ENCODE measurements around the gene AK4.
A peak's percentile ranks its signal among the peaks of the same experiment; 100 is the strongest.

AK4 gene

GRCh38 chr1:65259816-65260215 lies 111.8 kb downstream of the AK4 start:
- ChIA-PET CTCF (interaction anchor here (1.5 kb wide), 1 partner anchor 428 kb away, joined by 3 read pairs; no protein-coding TSS in a partner anchor), POLR2A (no interaction called here)
- H3K4me1 ChIP-seq (ENCODE audit: control insufficient read depth, insufficient read depth, low read length): no peaks in the 10 kb centered on the region
- TF ChIP-seq ZNF350 (tag by site-specific recombination; IDR thresholded peaks at IDR 0.05): no peak
- no peak for TF ChIP-seq ZNF514 (tag by site-specific recombination; IDR thresholded peaks at IDR 0.05)
- no peak for TF ChIP-seq ZNF311 (tag by site-specific recombination; IDR thresholded peaks at IDR 0.05; ENCODE audit: borderline replicate concordance)
- TF ChIP-seq, protein P1, sequence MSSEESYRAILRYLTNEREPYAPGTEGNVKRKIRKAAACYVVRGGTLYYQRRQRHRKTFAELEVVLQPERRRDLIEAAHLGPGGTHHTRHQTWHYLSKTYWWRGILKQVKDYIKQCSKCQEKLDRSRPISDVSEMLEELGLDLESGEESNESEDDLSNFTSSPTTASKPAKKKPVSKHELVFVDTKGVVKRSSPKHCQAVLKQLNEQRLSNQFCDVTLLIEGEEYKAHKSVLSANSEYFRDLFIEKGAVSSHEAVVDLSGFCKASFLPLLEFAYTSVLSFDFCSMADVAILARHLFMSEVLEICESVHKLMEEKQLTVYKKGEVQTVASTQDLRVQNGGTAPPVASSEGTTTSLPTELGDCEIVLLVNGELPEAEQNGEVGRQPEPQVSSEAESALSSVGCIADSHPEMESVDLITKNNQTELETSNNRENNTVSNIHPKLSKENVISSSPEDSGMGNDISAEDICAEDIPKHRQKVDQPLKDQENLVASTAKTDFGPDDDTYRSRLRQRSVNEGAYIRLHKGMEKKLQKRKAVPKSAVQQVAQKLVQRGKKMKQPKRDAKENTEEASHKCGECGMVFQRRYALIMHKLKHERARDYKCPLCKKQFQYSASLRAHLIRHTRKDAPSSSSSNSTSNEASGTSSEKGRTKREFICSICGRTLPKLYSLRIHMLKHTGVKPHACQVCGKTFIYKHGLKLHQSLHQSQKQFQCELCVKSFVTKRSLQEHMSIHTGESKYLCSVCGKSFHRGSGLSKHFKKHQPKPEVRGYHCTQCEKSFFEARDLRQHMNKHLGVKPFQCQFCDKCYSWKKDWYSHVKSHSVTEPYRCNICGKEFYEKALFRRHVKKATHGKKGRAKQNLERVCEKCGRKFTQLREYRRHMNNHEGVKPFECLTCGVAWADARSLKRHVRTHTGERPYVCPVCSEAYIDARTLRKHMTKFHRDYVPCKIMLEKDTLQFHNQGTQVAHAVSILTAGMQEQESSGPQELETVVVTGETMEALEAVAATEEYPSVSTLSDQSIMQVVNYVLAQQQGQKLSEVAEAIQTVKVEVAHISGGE (tag by site-specific recombination; conservative IDR thresholded peaks at IDR 0.05; ENCODE audit: low read depth): no peak
- TF ChIP-seq GLIS2 (tag by site-specific recombination; IDR thresholded peaks at IDR 0.05): no peak
- TF ChIP-seq, protein P2, sequence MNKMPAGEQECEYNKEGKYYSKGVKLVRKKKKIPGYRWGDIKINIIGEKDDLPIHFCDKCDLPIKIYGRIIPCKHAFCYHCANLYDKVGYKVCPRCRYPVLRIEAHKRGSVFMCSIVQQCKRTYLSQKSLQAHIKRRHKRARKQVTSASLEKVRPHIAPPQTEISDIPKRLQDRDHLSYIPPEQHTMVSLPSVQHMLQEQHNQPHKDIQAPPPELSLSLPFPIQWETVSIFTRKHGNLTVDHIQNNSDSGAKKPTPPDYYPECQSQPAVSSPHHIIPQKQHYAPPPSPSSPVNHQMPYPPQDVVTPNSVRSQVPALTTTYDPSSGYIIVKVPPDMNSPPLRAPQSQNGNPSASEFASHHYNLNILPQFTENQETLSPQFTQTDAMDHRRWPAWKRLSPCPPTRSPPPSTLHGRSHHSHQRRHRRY (tag by site-specific recombination; IDR thresholded peaks at IDR 0.05): no peak
- TF ChIP-seq, protein P3, sequence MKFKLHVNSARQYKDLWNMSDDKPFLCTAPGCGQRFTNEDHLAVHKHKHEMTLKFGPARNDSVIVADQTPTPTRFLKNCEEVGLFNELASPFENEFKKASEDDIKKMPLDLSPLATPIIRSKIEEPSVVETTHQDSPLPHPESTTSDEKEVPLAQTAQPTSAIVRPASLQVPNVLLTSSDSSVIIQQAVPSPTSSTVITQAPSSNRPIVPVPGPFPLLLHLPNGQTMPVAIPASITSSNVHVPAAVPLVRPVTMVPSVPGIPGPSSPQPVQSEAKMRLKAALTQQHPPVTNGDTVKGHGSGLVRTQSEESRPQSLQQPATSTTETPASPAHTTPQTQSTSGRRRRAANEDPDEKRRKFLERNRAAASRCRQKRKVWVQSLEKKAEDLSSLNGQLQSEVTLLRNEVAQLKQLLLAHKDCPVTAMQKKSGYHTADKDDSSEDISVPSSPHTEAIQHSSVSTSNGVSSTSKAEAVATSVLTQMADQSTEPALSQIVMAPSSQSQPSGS (tag by site-specific recombination; IDR thresholded peaks at IDR 0.05; ENCODE audit: low read depth): no peak
- TF ChIP-seq SP3 (tag by site-specific recombination; IDR thresholded peaks at IDR 0.05): no peak
- TF ChIP-seq, protein P4, sequence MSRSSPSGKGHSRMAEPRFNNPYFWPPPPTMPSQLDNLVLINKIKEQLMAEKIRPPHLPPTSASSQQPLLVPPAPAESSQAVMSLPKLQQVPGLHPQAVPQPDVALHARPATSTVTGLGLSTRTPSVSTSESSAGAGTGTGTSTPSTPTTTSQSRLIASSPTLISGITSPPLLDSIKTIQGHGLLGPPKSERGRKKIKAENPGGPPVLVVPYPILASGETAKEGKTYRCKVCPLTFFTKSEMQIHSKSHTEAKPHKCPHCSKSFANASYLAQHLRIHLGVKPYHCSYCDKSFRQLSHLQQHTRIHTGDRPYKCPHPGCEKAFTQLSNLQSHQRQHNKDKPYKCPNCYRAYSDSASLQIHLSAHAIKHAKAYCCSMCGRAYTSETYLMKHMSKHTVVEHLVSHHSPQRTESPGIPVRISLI (tag by site-specific recombination; IDR thresholded peaks at IDR 0.05): no peak
- no peak for TF ChIP-seq ZNF830 (tag by site-specific recombination; IDR thresholded peaks at IDR 0.05; ENCODE audit: low read depth)
- no peak for TF ChIP-seq ZEB2 (tag by site-specific recombination; IDR thresholded peaks at IDR 0.05)
- TF ChIP-seq KLF10 (tag by site-specific recombination; IDR thresholded peaks at IDR 0.05): no peak
- TF ChIP-seq ZNF366 (tag by site-specific recombination; conservative IDR thresholded peaks at IDR 0.05): no peak
- TF ChIP-seq ZNF426 (tag by site-specific recombination; IDR thresholded peaks at IDR 0.05): no peak
- no peak for TF ChIP-seq ZNF768 (tag by site-specific recombination; IDR thresholded peaks at IDR 0.05)
- H3K4me3 ChIP-seq (ENCODE audit: low read depth, low read length): no peak overlapping the region
- no peaks in the 10 kb centered on the region for H3K9me3 ChIP-seq (ENCODE audit: control insufficient read depth, insufficient read depth, low read depth, low read length)
- H3K27ac ChIP-seq (ENCODE audit: extremely low read depth, low read depth, low read length): no peak overlapping the region
- H3K36me3 ChIP-seq (ENCODE audit: control insufficient read depth in 2 of 2, insufficient read depth in 1 of 2, low read length in 2 of 2): no peaks in the 10 kb centered on the region

GRCh38 chr1:65260851-65261473 lies 113.0 kb downstream of the AK4 start:
- H3K9me3 ChIP-seq (ENCODE audit: control insufficient read depth, insufficient read depth, low read depth, low read length): no peaks in the 10 kb centered on the region
- no peak overlapping the region for H3K27ac ChIP-seq (ENCODE audit: extremely low read depth, low read depth, low read length)
- H3K4me3 ChIP-seq (ENCODE audit: low read depth, low read length): no peak overlapping the region
- H3K36me3 ChIP-seq (ENCODE audit: control insufficient read depth in 2 of 2, insufficient read depth in 1 of 2, low read length in 2 of 2): no peaks in the 10 kb centered on the region
- POLR2A ChIA-PET: no interaction called here
- CTCF ChIA-PET: interaction anchor here (0.7 kb wide), 1 partner anchor 1859 kb away, joined by 4 read pairs; no protein-coding TSS in a partner anchor
- H3K4me1 ChIP-seq (ENCODE audit: control insufficient read depth, insufficient read depth, low read length): peaks cover 3% of the 10 kb centered on the region; the same call in 1 of the 2 replicates
- TF ChIP-seq ZNF202 (tag by site-specific recombination; IDR thresholded peaks at IDR 0.05; ENCODE audit: borderline replicate concordance) (no peak), ZNF621 (tag by site-specific recombination; IDR thresholded peaks at IDR 0.05) (no peak), ZBTB7A (tag by site-specific recombination; IDR thresholded peaks at IDR 0.05; ENCODE audit: low read depth) (no peak), ZEB2 (tag by site-specific recombination; IDR thresholded peaks at IDR 0.05) (peak; percentile 60; the same call in 1 of the 2 replicates), EGR2 (tag by site-specific recombination; IDR thresholded peaks at IDR 0.05; ENCODE audit: low read depth) (no peak), ZNF514 (tag by site-specific recombination; IDR thresholded peaks at IDR 0.05) (no peak), TRIM28 (IDR thresholded peaks at IDR 0.05; ENCODE audit: borderline replicate concordance, low read length) (no peak), ZNF791 (tag by site-specific recombination; IDR thresholded peaks at IDR 0.05) (no peak), ZNF639 (tag by site-specific recombination; IDR thresholded peaks at IDR 0.05) (no peak), RBAK (tag by site-specific recombination; IDR thresholded peaks at IDR 0.05) (no peak), ZNF24 (tag by site-specific recombination; IDR thresholded peaks at IDR 0.05) (no peak)
- TF ChIP-seq, protein P5, sequence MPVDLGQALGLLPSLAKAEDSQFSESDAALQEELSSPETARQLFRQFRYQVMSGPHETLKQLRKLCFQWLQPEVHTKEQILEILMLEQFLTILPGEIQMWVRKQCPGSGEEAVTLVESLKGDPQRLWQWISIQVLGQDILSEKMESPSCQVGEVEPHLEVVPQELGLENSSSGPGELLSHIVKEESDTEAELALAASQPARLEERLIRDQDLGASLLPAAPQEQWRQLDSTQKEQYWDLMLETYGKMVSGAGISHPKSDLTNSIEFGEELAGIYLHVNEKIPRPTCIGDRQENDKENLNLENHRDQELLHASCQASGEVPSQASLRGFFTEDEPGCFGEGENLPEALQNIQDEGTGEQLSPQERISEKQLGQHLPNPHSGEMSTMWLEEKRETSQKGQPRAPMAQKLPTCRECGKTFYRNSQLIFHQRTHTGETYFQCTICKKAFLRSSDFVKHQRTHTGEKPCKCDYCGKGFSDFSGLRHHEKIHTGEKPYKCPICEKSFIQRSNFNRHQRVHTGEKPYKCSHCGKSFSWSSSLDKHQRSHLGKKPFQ (tag by site-specific recombination; IDR thresholded peaks at IDR 0.05): no peak

Measured in HEK293 (cell line).